ENCODE results near the gene VPS33B.
A peak's percentile ranks its signal among the peaks of the same experiment; 100 is the strongest.

VPS33B gene

DNA sequence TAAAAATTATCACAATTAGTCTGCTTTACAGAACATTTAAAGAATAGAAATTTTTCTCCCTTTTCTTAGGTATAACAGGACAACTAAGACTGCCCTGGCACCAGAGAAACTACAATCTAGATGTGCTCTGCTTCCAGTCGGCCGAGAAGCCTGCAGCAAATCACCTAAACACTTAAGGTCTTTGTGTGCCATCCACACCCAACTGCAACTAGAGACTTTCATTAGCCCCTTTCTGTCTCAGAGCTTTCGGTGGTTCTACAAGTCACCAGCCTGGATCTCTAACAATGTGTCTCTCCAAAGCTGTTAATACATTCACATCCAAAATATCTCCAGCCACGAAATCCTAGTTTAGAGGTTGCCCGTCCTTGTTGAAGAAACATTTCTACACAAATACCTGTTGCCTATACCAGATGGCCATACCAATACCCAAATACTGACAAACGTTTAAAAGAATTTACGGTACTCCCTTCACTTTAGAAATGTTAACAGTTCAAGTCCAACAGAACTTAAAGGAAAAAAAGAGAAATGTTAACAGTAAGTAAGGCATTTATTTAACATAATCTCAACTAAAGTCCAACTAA is 34.7 kb downstream of the VPS33B start:
- H3K9me3 ChIP-seq (ENCODE audit: control insufficient read depth, insufficient read depth, low read depth, low read length), result no peaks in the 10 kb centered on the region
- H3K4me3 ChIP-seq (ENCODE audit: low read depth, low read length), result no peak overlapping the region
- H3K4me1 ChIP-seq (ENCODE audit: control insufficient read depth, insufficient read depth, low read length), result peaks cover 33% of the 10 kb centered on the region
- ChIA-PET POLR2A (no interaction called here), CTCF (interaction anchor here (0.6 to 3.2 kb wide), 8 partner anchors 9 to 246 kb away, joined by 4 to 15 read pairs (median 6); partner anchors contain the start of gene HDDC3)
- H3K36me3 ChIP-seq (ENCODE audit: control insufficient read depth in 2 of 2, insufficient read depth in 1 of 2, low read length in 2 of 2), result peaks cover 29 to 51% of the 10 kb centered on the region in 2 experiments
- TF ChIP-seq, protein P1, sequence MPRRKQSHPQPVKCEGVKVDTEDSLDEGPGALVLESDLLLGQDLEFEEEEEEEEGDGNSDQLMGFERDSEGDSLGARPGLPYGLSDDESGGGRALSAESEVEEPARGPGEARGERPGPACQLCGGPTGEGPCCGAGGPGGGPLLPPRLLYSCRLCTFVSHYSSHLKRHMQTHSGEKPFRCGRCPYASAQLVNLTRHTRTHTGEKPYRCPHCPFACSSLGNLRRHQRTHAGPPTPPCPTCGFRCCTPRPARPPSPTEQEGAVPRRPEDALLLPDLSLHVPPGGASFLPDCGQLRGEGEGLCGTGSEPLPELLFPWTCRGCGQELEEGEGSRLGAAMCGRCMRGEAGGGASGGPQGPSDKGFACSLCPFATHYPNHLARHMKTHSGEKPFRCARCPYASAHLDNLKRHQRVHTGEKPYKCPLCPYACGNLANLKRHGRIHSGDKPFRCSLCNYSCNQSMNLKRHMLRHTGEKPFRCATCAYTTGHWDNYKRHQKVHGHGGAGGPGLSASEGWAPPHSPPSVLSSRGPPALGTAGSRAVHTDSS (tag by site-specific recombination; IDR thresholded peaks at IDR 0.05), result no peak
- TF ChIP-seq ZBTB21 (tag by site-specific recombination; IDR thresholded peaks at IDR 0.05) (no peak), ZNF146 (tag by site-specific recombination; IDR thresholded peaks at IDR 0.05) (no peak), PRDM1 (tag by site-specific recombination; IDR thresholded peaks at IDR 0.05) (peak; percentile 50), SCRT2 (tag by site-specific recombination; IDR thresholded peaks at IDR 0.05) (peak; percentile 93), ZNF664 (tag by site-specific recombination; IDR thresholded peaks at IDR 0.05) (peak; percentile 63; the same call in 1 of the 2 replicates), SCRT1 (tag by site-specific recombination; IDR thresholded peaks at IDR 0.05; ENCODE audit: borderline replicate concordance) (peak; percentile 87), KLF16 (tag by site-specific recombination; IDR thresholded peaks at IDR 0.05) (no peak)
- no peak overlapping the region; the same call in none of the 2 replicates for H3K27ac ChIP-seq (ENCODE audit: extremely low read depth, low read depth, low read length)

DNA sequence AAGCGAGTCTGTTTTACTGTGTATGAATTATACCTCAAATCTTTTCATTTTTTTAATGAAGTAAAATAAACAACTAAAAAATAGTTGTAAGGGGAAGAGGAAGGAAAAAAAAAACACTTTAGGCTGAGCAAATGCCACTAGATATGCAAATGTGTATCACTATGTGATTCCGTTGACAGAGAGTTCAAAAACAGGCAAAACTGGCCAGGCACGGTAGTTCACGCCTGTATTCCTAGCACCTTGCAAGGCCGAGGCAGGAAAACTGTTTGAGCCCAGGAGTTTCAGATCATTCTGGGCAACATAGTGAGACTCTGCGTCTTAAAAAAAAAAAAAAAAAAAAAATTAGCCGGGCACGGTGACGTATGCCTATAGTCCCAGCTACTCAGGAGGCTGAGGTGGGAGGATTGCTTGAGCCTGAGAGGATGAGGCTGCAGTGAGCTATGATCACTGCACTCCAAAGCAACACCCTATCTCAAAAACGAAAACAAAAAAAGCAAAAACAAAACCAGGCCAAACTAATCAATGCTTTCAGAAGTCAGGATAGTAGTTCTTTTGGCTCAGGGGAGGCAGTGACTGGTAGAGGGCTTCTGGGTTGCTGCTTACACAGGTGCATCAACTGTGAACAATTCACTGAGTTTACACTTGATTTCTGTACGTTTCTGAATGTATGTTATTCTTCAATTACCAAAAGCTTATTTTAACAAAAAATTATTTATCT is 35.4 kb downstream of the VPS33B start:
- H3K27ac ChIP-seq (ENCODE audit: extremely low read depth, low read depth, low read length), result no peak overlapping the region
- TF ChIP-seq ZBTB17 (tag by site-specific recombination; IDR thresholded peaks at IDR 0.05), result peak; percentile 90
- no peak for TF ChIP-seq ZNF510 (tag by site-specific recombination; IDR thresholded peaks at IDR 0.05; ENCODE audit: insufficient replicate concordance)
- TF ChIP-seq, protein P2, sequence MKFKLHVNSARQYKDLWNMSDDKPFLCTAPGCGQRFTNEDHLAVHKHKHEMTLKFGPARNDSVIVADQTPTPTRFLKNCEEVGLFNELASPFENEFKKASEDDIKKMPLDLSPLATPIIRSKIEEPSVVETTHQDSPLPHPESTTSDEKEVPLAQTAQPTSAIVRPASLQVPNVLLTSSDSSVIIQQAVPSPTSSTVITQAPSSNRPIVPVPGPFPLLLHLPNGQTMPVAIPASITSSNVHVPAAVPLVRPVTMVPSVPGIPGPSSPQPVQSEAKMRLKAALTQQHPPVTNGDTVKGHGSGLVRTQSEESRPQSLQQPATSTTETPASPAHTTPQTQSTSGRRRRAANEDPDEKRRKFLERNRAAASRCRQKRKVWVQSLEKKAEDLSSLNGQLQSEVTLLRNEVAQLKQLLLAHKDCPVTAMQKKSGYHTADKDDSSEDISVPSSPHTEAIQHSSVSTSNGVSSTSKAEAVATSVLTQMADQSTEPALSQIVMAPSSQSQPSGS (tag by site-specific recombination; IDR thresholded peaks at IDR 0.05; ENCODE audit: low read depth), result no peak
- TF ChIP-seq ZNF621 (tag by site-specific recombination; IDR thresholded peaks at IDR 0.05), result no peak
- TF ChIP-seq ZNF335 (tag by site-specific recombination; conservative IDR thresholded peaks at IDR 0.05), result peak; percentile 28
- TF ChIP-seq GLI2 (tag by site-specific recombination; IDR thresholded peaks at IDR 0.05; ENCODE audit: borderline replicate concordance, low read depth), result no peak
- no peak for TF ChIP-seq SP7 (tag by site-specific recombination; IDR thresholded peaks at IDR 0.05)
- TF ChIP-seq, protein P3, sequence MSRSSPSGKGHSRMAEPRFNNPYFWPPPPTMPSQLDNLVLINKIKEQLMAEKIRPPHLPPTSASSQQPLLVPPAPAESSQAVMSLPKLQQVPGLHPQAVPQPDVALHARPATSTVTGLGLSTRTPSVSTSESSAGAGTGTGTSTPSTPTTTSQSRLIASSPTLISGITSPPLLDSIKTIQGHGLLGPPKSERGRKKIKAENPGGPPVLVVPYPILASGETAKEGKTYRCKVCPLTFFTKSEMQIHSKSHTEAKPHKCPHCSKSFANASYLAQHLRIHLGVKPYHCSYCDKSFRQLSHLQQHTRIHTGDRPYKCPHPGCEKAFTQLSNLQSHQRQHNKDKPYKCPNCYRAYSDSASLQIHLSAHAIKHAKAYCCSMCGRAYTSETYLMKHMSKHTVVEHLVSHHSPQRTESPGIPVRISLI (tag by site-specific recombination; IDR thresholded peaks at IDR 0.05), result peak; percentile 67; the same call in 1 of the 2 replicates
- no peak for TF ChIP-seq ZNF792 (tag by site-specific recombination; IDR thresholded peaks at IDR 0.05)
- ChIA-PET CTCF (interaction anchor here (0.6 to 3.2 kb wide), 10 partner anchors 8 to 285 kb away, joined by 3 to 15 read pairs (median 4); no protein-coding TSS in a partner anchor), POLR2A (interaction anchor here (0.6 to 2.0 kb wide), 2 partner anchors 8 to 321 kb away, joined by 3 to 6 read pairs; partner anchors contain the start of gene PRC1)
- H3K9me3 ChIP-seq (ENCODE audit: control insufficient read depth, insufficient read depth, low read depth, low read length), result no peaks in the 10 kb centered on the region
- H3K4me1 ChIP-seq (ENCODE audit: control insufficient read depth, insufficient read depth, low read length), result peaks cover 29% of the 10 kb centered on the region
- no peak overlapping the region for H3K4me3 ChIP-seq (ENCODE audit: low read depth, low read length)
- H3K36me3 ChIP-seq (ENCODE audit: control insufficient read depth in 2 of 2, insufficient read depth in 1 of 2, low read length in 2 of 2), result peaks cover 36 to 55% of the 10 kb centered on the region in 2 experiments
